ENCODE measurements around the gene EHBP1L1. TPM values are rescaled to one million over a fixed set of nuclear protein-coding genes. Genes with fewer than 3 reads are reported as not detected.

Gene EHBP1L1
- polyA plus RNA-seq, 1 donor from 2014 or later: 18.3 TPM

- TF ChIP-seq POLR2AphosphoS5 (IDR thresholded peaks at IDR 0.05) (no peak), EP300 (conservative IDR thresholded peaks at IDR 0.05; ENCODE audit: poor library complexity, severe bottlenecking) (no peak)
- no peak overlapping the region for H3K4me2 ChIP-seq (ENCODE audit: low read length)
- no peaks in the 10 kb centered on the region for H3F3A ChIP-seq (ENCODE audit: insufficient read depth, low read length, poor library complexity, severe bottlenecking)
- no peaks in the 10 kb centered on the region for H3K36me3 ChIP-seq (ENCODE audit: insufficient read depth, low read length)
- no peaks in the 10 kb centered on the region for H3K9me3 ChIP-seq (ENCODE audit: low read length)
- H3K4me3 ChIP-seq (ENCODE audit: low read length): peak overlapping the region; percentile 68
- no peak overlapping the region for H3K9ac ChIP-seq (ENCODE audit: low read length)
- no peaks in the 10 kb centered on the region for H3K79me2 ChIP-seq (replicated peaks; ENCODE audit: insufficient read depth, low read length)
- no peak overlapping the region for H3K27ac ChIP-seq (ENCODE audit: low read length)
- H3K9me2 ChIP-seq (ENCODE audit: insufficient read depth, low read length): no peaks in the 10 kb centered on the region
- peaks cover 6% of the 10 kb centered on the region for H4K20me1 ChIP-seq (ENCODE audit: insufficient read depth)
- no peak overlapping the region for H2AFZ ChIP-seq (ENCODE audit: low read depth, low read length)
- H3K27me3 ChIP-seq (ENCODE audit: insufficient read depth, low read depth, low read length): peaks cover 45% of the 10 kb centered on the region
These were observed 36.0 kb upstream of the EHBP1L1 start for GRCh38 chr11:65539744-65540289.

GRCh38 chr11:65540290-65541092 is 35.4 kb upstream of the EHBP1L1 start:
- Histone ChIP-seq H3K36me3 (ENCODE audit: insufficient read depth, low read length) (no peaks in the 10 kb centered on the region), H3K4me3 (ENCODE audit: low read length) (peak overlapping the region; percentile 68), H3K4me2 (ENCODE audit: low read length) (no peak overlapping the region), H3K27me3 (ENCODE audit: insufficient read depth, low read depth, low read length) (peaks cover 49% of the 10 kb centered on the region), H2AFZ (ENCODE audit: low read depth, low read length) (no peak overlapping the region), H3K79me2 (replicated peaks; ENCODE audit: insufficient read depth, low read length) (no peaks in the 10 kb centered on the region), H3K9ac (ENCODE audit: low read length) (no peak overlapping the region), H4K20me1 (ENCODE audit: insufficient read depth) (peaks cover 6% of the 10 kb centered on the region), H3K27ac (ENCODE audit: low read length) (no peak overlapping the region), H3K9me3 (ENCODE audit: low read length) (no peaks in the 10 kb centered on the region), H3F3A (ENCODE audit: insufficient read depth, low read length, poor library complexity, severe bottlenecking) (no peaks in the 10 kb centered on the region), H3K9me2 (ENCODE audit: insufficient read depth, low read length) (no peaks in the 10 kb centered on the region)
- no peak for TF ChIP-seq REST (IDR thresholded peaks at IDR 0.05; ENCODE audit: borderline replicate concordance)
- peak; percentile 57 for TF ChIP-seq RAD21 (conservative IDR thresholded peaks at IDR 0.05)
- TF ChIP-seq, protein P1, sequence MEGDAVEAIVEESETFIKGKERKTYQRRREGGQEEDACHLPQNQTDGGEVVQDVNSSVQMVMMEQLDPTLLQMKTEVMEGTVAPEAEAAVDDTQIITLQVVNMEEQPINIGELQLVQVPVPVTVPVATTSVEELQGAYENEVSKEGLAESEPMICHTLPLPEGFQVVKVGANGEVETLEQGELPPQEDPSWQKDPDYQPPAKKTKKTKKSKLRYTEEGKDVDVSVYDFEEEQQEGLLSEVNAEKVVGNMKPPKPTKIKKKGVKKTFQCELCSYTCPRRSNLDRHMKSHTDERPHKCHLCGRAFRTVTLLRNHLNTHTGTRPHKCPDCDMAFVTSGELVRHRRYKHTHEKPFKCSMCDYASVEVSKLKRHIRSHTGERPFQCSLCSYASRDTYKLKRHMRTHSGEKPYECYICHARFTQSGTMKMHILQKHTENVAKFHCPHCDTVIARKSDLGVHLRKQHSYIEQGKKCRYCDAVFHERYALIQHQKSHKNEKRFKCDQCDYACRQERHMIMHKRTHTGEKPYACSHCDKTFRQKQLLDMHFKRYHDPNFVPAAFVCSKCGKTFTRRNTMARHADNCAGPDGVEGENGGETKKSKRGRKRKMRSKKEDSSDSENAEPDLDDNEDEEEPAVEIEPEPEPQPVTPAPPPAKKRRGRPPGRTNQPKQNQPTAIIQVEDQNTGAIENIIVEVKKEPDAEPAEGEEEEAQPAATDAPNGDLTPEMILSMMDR (IDR thresholded peaks at IDR 0.05; ENCODE audit: poor library complexity, severe bottlenecking): peak; percentile 71
- TF ChIP-seq SMC3 (conservative IDR thresholded peaks at IDR 0.05; ENCODE audit: poor library complexity): peak; percentile 37
- no peak for TF ChIP-seq EZH2 (IDR thresholded peaks at IDR 0.05; ENCODE audit: borderline replicate concordance, insufficient read depth, low read length, poor library complexity, severe bottlenecking)
- no peak for TF ChIP-seq EP300 (conservative IDR thresholded peaks at IDR 0.05; ENCODE audit: poor library complexity, severe bottlenecking)
- peak; percentile 67 for TF ChIP-seq MXI1 (conservative IDR thresholded peaks at IDR 0.05; ENCODE audit: poor library complexity, severe bottlenecking)
- peak; percentile 17 for TF ChIP-seq POLR2AphosphoS5 (IDR thresholded peaks at IDR 0.05)
- no peak for TF ChIP-seq TAF1 (IDR thresholded peaks at IDR 0.05; ENCODE audit: low read depth)

Measured in neural cell (in vitro differentiated cells).